Hepatocyte (in vitro differentiated cells): ENCODE data around the gene FBXO27.

Experiments
- EZH2 ChIP-seq: fragments of 200-600 bp; sonication (generic); IDR thresholded peaks from 2 replicates; pipeline ENCODE4 v1.6.1; 2016; ENCODE audit warnings: antibody characterized with exemption, mild to moderate bottlenecking, borderline replicate concordance
- TF ChIP-seq, protein P1 (sequence below): fragments of 200-600 bp; sonication (generic); IDR thresholded peaks from 2 replicates; pipeline ENCODE4 v1.5.1; 2016; ENCODE audit warnings: antibody characterized with exemption, mild to moderate bottlenecking; ENCODE audit not compliant: poor library complexity

DNA sequence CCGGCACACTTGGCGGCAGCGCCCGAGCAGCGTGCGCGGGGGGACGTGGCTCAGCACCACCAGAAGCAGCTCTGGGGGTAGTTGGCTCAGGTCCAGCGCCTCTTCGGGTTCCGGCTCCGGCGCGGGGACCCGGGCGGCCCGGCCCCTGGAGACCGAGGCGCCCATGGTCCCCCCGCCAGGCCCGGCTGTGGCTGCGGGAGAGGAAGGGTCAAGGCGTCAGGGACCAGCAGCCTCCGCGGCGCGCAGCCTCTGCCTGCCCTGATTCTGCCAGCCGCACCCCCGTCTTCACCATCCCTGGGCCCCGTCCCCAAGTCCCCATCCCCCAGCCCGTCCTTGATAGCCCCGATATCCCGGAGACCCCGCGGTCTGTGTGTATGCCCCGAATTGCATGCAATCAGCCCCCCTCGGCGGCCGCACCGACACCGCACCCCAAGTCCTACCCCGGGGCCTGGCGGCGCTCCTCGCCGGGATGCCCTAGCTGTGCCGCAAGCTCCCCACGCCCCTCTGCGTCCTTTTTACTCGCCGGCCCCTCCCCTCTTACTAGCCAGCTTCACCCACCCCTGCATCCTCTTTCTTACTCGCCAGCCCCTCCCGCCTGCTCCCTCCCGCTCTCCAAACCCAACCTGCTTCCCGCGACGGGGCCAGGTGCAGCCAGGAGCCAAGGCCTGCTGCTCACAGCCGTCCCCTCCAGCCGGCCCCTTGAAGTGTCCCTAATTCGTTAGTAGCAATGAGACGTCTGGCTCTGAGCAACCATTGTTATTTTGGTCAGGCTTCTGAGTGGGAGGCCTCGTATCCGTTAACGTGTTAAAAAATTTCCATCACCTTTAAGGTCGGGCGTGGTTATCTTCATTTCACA is at the start of gene FBXO27:
- TF ChIP-seq, protein P1, sequence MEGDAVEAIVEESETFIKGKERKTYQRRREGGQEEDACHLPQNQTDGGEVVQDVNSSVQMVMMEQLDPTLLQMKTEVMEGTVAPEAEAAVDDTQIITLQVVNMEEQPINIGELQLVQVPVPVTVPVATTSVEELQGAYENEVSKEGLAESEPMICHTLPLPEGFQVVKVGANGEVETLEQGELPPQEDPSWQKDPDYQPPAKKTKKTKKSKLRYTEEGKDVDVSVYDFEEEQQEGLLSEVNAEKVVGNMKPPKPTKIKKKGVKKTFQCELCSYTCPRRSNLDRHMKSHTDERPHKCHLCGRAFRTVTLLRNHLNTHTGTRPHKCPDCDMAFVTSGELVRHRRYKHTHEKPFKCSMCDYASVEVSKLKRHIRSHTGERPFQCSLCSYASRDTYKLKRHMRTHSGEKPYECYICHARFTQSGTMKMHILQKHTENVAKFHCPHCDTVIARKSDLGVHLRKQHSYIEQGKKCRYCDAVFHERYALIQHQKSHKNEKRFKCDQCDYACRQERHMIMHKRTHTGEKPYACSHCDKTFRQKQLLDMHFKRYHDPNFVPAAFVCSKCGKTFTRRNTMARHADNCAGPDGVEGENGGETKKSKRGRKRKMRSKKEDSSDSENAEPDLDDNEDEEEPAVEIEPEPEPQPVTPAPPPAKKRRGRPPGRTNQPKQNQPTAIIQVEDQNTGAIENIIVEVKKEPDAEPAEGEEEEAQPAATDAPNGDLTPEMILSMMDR, result no peak
- no peak for TF ChIP-seq EZH2
